Measurements from ENCODE around the gene STK32B. TPM values are rescaled to one million over a fixed set of nuclear protein-coding genes. Genes with fewer than 3 reads are reported as not detected.

Gene STK32B
- total RNA-seq, 1 experiment from 2014 or later: 15.1 TPM

- DNase-seq (ENCODE audit: low spot score): no peak
- H3K4me3 ChIP-seq (ENCODE audit: low read depth, low read length, poor library complexity, severe bottlenecking): no peak overlapping the region
- ChIA-PET CTCF (no interaction called here), POLR2A (ENCODE audit: low non-redundant PET) (no interaction called here)
- H3K36me3 ChIP-seq (ENCODE audit: insufficient read depth, low read length, poor library complexity, severe bottlenecking): no peaks in the 10 kb centered on the region
- intact Hi-C loops (cut with micrococcal nuclease; ENCODE audit: unreplicated experiment): no loop called here
- no peak overlapping the region for H3K27ac ChIP-seq (ENCODE audit: low read depth, low read length, poor library complexity, severe bottlenecking)
- no peaks in the 10 kb centered on the region for H3K4me1 ChIP-seq (ENCODE audit: insufficient read depth, low read length, poor library complexity, severe bottlenecking)
- TF ChIP-seq CTCF (conservative IDR thresholded peaks at IDR 0.05; ENCODE audit: low read depth, low read length) (no peak), EZH2 (IDR thresholded peaks at IDR 0.05; ENCODE audit: borderline replicate concordance, low read depth, low read length, poor library complexity, severe bottlenecking) (no peak)
- no peaks in the 10 kb centered on the region for H3K27me3 ChIP-seq (replicated peaks; ENCODE audit: insufficient read depth, low read depth, low read length, poor library complexity)
- BruUV-seq (replicated peaks): no TSS peak
- H3K9me3 ChIP-seq (ENCODE audit: low read depth, low read length, poor library complexity, severe bottlenecking): no peaks in the 10 kb centered on the region
These were observed 400.0 kb downstream of the STK32B start for GRCh38 chr4:5451243-5451642.

DNA sequence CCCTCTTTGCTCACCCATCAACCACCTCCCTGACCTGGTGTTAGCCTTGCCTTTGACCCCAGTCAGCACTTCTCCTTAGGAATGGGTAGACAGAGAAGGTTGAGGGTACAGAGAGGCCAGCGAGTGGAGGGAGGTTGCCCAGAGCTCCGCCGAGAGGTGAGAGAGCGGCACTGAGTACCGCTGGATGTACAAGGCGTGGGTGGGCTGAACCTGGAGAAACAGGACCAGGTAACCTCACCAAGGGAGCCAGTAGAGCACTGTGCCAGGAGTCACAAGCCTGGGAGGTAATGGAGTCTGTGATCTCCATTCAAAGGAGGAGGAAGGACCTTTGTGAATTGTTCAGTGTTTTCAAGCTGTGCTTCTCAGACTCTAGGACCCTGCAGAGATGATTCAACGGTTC is 400.9 kb downstream of the STK32B start:
- Histone ChIP-seq H3K9me3 (ENCODE audit: low read depth, low read length, poor library complexity, severe bottlenecking) (no peaks in the 10 kb centered on the region), H3K4me1 (ENCODE audit: insufficient read depth, low read length, poor library complexity, severe bottlenecking) (no peaks in the 10 kb centered on the region), H3K27ac (ENCODE audit: low read depth, low read length, poor library complexity, severe bottlenecking) (no peak overlapping the region), H3K4me3 (ENCODE audit: low read depth, low read length, poor library complexity, severe bottlenecking) (no peak overlapping the region), H3K36me3 (ENCODE audit: insufficient read depth, low read length, poor library complexity, severe bottlenecking) (no peaks in the 10 kb centered on the region), H3K27me3 (replicated peaks; ENCODE audit: insufficient read depth, low read depth, low read length, poor library complexity) (no peaks in the 10 kb centered on the region)
- BruUV-seq (replicated peaks): no TSS peak
- POLR2A ChIA-PET (ENCODE audit: low non-redundant PET): no interaction called here
- no peak for DNase-seq (ENCODE audit: low spot score)
- CTCF ChIA-PET: no interaction called here
- intact Hi-C loops (cut with micrococcal nuclease; ENCODE audit: unreplicated experiment): no loop called here
- TF ChIP-seq EZH2 (IDR thresholded peaks at IDR 0.05; ENCODE audit: borderline replicate concordance, low read depth, low read length, poor library complexity, severe bottlenecking): no peak
- TF ChIP-seq CTCF (conservative IDR thresholded peaks at IDR 0.05; ENCODE audit: low read depth, low read length): no peak

GRCh38 chr4:5455003-5455585 is 403.8 kb downstream of the STK32B start:
- no peaks in the 10 kb centered on the region for H3K9me3 ChIP-seq (ENCODE audit: low read depth, low read length, poor library complexity, severe bottlenecking)
- no peak for DNase-seq (ENCODE audit: low spot score)
- no peak overlapping the region for H3K4me3 ChIP-seq (ENCODE audit: low read depth, low read length, poor library complexity, severe bottlenecking)
- intact Hi-C loops (cut with micrococcal nuclease; ENCODE audit: unreplicated experiment): no loop called here
- H3K4me1 ChIP-seq (ENCODE audit: insufficient read depth, low read length, poor library complexity, severe bottlenecking): no peaks in the 10 kb centered on the region
- no peaks in the 10 kb centered on the region for H3K27me3 ChIP-seq (replicated peaks; ENCODE audit: insufficient read depth, low read depth, low read length, poor library complexity)
- no peaks in the 10 kb centered on the region for H3K36me3 ChIP-seq (ENCODE audit: insufficient read depth, low read length, poor library complexity, severe bottlenecking)
- ChIA-PET CTCF (no interaction called here), POLR2A (ENCODE audit: low non-redundant PET) (no interaction called here)
- BruUV-seq (replicated peaks): no TSS peak
- TF ChIP-seq EZH2 (IDR thresholded peaks at IDR 0.05; ENCODE audit: borderline replicate concordance, low read depth, low read length, poor library complexity, severe bottlenecking) (no peak), CTCF (conservative IDR thresholded peaks at IDR 0.05; ENCODE audit: low read depth, low read length) (no peak)
- H3K27ac ChIP-seq (ENCODE audit: low read depth, low read length, poor library complexity, severe bottlenecking): no peak overlapping the region

Data from A673 (cell line).